ENCODE data around the gene HSD17B14. TPM values are rescaled to one million over a fixed set of nuclear protein-coding genes. Genes with fewer than 3 reads are reported as not detected.

HSD17B14 gene
- total and polyA plus RNA-seq, 9 of the 15 experiments (the other 6 are each of a cell fraction or from before 2014, with no cell fraction given): 0.16 TPM; not detected in 8

- peak; percentile 92; the same call in 1 of the 2 replicates for TF ChIP-seq ZBTB9 (CRISPR knock-in tag; IDR thresholded peaks at IDR 0.05)
- no peak for TF ChIP-seq U2AF2 (optimal IDR thresholded peaks at IDR 0.05; ENCODE audit: low read depth, low read length)
- peak; percentile 59; the same call in 1 of the 2 replicates for TF ChIP-seq ZNF311 (CRISPR knock-in tag; IDR thresholded peaks at IDR 0.05)
- TF ChIP-seq ZNF324 (CRISPR knock-in tag; IDR thresholded peaks at IDR 0.05): no peak
- no peak for TF ChIP-seq ZNF253 (CRISPR knock-in tag; conservative IDR thresholded peaks at IDR 0.05)
- peak; percentile 28; the same call in 1 of the 2 replicates for TF ChIP-seq ZNF24 (IDR thresholded peaks at IDR 0.05)
- TF ChIP-seq PPARD (CRISPR knock-in tag; IDR thresholded peaks at IDR 0.05): no peak
- peak; percentile 49; the same call in 1 of the 2 replicates for TF ChIP-seq BCL6 (CRISPR knock-in tag; IDR thresholded peaks at IDR 0.05)
- no peak for TF ChIP-seq HES1 (IDR thresholded peaks at IDR 0.05; ENCODE audit: low read depth)
- TF ChIP-seq CREM (IDR thresholded peaks at IDR 0.05; ENCODE audit: low read depth): peak; percentile 91
- TF ChIP-seq SETDB1 (IDR thresholded peaks at IDR 0.05; ENCODE audit: low read length): peak; percentile 21
- TF ChIP-seq PYGO2 (tag; IDR thresholded peaks at IDR 0.05): peak; percentile 44; the same call in 1 of the 2 replicates
- peak; percentile 32; the same call in 1 of the 2 replicates for TF ChIP-seq LCOR (CRISPR knock-in tag; IDR thresholded peaks at IDR 0.05)
- no peak for TF ChIP-seq GTF2E2 (tag; IDR thresholded peaks at IDR 0.05)
- no peak for TF ChIP-seq HIVEP1 (CRISPR knock-in tag; IDR thresholded peaks at IDR 0.05)
- TF ChIP-seq ZBTB43 (CRISPR knock-in tag; IDR thresholded peaks at IDR 0.05): 0 out of 2 replicates have a peak, but pooled peaks have one; percentile 53
- peak; percentile 96 for TF ChIP-seq CTCFL (IDR thresholded peaks at IDR 0.05; ENCODE audit: borderline replicate concordance, insufficient read depth, low read depth, low read length, poor library complexity, severe bottlenecking)
- no peak for TF ChIP-seq TRIM28 (IDR thresholded peaks at IDR 0.05)
- TF ChIP-seq C11orf30 (IDR thresholded peaks at IDR 0.05; ENCODE audit: low read depth): no peak
- TF ChIP-seq ZFP36 (IDR thresholded peaks at IDR 0.05; ENCODE audit: low read depth, low read length, partially characterized antibody): no peak
- peak; percentile 84 to 89 for TF ChIP-seq MAZ (CRISPR knock-in tag; conservative IDR thresholded peaks at IDR 0.05 in 1 of 2, IDR thresholded peaks at IDR 0.05 in 1 of 2)
- peak; percentile 93 for TF ChIP-seq MBD2 (IDR thresholded peaks at IDR 0.05; ENCODE audit: borderline replicate concordance, low read depth)
- no peak for TF ChIP-seq CAMTA2 (CRISPR knock-in tag; conservative IDR thresholded peaks at IDR 0.05)
- TF ChIP-seq RFX5 (IDR thresholded peaks at IDR 0.05; ENCODE audit: low read depth, low read length): no peak
- peak; percentile 48; the same call in 1 of the 2 replicates for TF ChIP-seq PHF8 (IDR thresholded peaks at IDR 0.05; ENCODE audit: borderline replicate concordance, low read length)
- TF ChIP-seq MAFG (tag; conservative IDR thresholded peaks at IDR 0.05): no peak
Observed at GRCh38 chr19:48795055-48795684, 41.1 kb downstream of the HSD17B14 start (continued).

Data from K562 (cell line).